Stimulated activated naive CD8-positive, alpha-beta T cell treated with anti-CD3 and anti-CD28 coated beads, Interleukin-15, Interleukin-2, amounts not matched to agents 100 ng/mL and 50 ng/mL, for 24 hours (primary cell): Measurements from ENCODE around the gene BRD3OS.

Experiments used
- H3K27ac Mint-ChIP-seq: one replicate; pipeline ENCODE4 v1.8.0; 2021; ENCODE audit warnings: mild to moderate bottlenecking, mixed read lengths
- H3K27me3 Mint-ChIP-seq: one replicate; pipeline ENCODE4 v1.8.0; 2021; ENCODE audit warnings: mixed read lengths
- H3K36me3 Mint-ChIP-seq: one replicate; pipeline ENCODE4 v1.8.0; 2021; ENCODE audit warnings: low read depth, mixed read lengths
- H3K4me1 Mint-ChIP-seq: one replicate; pipeline ENCODE4 v1.8.0; 2021; ENCODE audit warnings: low read depth, mixed read lengths
- H3K4me3 Mint-ChIP-seq: one replicate; pipeline ENCODE4 v1.8.0; 2021; ENCODE audit warnings: mild to moderate bottlenecking, mixed read lengths
- H3K9me3 Mint-ChIP-seq: one replicate; pipeline ENCODE4 v1.8.0; 2021; ENCODE audit warnings: mixed read lengths

The BRD3OS gene

GRCh38 chr9:134010310-134011173 lies 14.7 kb upstream of the BRD3OS start:
- Mint-ChIP-seq H3K4me1 (no peaks in the 10 kb centered on the region), H3K4me3 (no peak overlapping the region), H3K27me3 (peaks cover 6% of the 10 kb centered on the region), H3K36me3 (no peaks in the 10 kb centered on the region), H3K27ac (no peak overlapping the region), H3K9me3 (peaks cover 3% of the 10 kb centered on the region)

GRCh38 chr9:134011401-134011800 lies 13.9 kb upstream of the BRD3OS start:
- Mint-ChIP-seq H3K9me3 (peaks cover 3% of the 10 kb centered on the region), H3K36me3 (no peaks in the 10 kb centered on the region), H3K4me3 (no peak overlapping the region), H3K4me1 (no peaks in the 10 kb centered on the region), H3K27me3 (peaks cover 6% of the 10 kb centered on the region), H3K27ac (no peak overlapping the region)

GRCh38 chr9:134014946-134015345 lies 10.3 kb upstream of the BRD3OS start:
- Mint-ChIP-seq H3K36me3 (no peaks in the 10 kb centered on the region), H3K4me1 (no peaks in the 10 kb centered on the region), H3K27ac (no peak overlapping the region), H3K27me3 (no peaks in the 10 kb centered on the region), H3K9me3 (peaks cover 3% of the 10 kb centered on the region), H3K4me3 (no peak overlapping the region)

GRCh38 chr9:134024214-134024792 lies 978 bp upstream of the BRD3OS start:
- H3K9me3 Mint-ChIP-seq: no peaks in the 10 kb centered on the region
- H3K4me1 Mint-ChIP-seq: peaks cover 11% of the 10 kb centered on the region
- no peaks in the 10 kb centered on the region for H3K27me3 Mint-ChIP-seq
- no peak overlapping the region for H3K27ac Mint-ChIP-seq
- H3K36me3 Mint-ChIP-seq: peaks cover 5% of the 10 kb centered on the region
- H3K4me3 Mint-ChIP-seq: peak overlapping the region; percentile 37

GRCh38 chr9:134025606-134026541 lies 593 bp downstream of the BRD3OS start:
- H3K27me3 Mint-ChIP-seq: no peaks in the 10 kb centered on the region
- peaks cover 11% of the 10 kb centered on the region for H3K4me1 Mint-ChIP-seq
- no peaks in the 10 kb centered on the region for H3K9me3 Mint-ChIP-seq
- H3K4me3 Mint-ChIP-seq: peak overlapping the region; percentile 81
- H3K36me3 Mint-ChIP-seq: peaks cover 11% of the 10 kb centered on the region
- no peak overlapping the region for H3K27ac Mint-ChIP-seq

GRCh38 chr9:134026581-134026980 lies 1.3 kb downstream of the BRD3OS start:
- no peaks in the 10 kb centered on the region for H3K9me3 Mint-ChIP-seq
- peak overlapping the region; percentile 81 for H3K4me3 Mint-ChIP-seq
- H3K4me1 Mint-ChIP-seq: peaks cover 11% of the 10 kb centered on the region
- peaks cover 12% of the 10 kb centered on the region for H3K36me3 Mint-ChIP-seq
- H3K27me3 Mint-ChIP-seq: no peaks in the 10 kb centered on the region
- no peak overlapping the region for H3K27ac Mint-ChIP-seq

GRCh38 chr9:134026981-134027380 lies 1.7 kb downstream of the BRD3OS start:
- no peak overlapping the region for H3K27ac Mint-ChIP-seq
- peaks cover 11% of the 10 kb centered on the region for H3K4me1 Mint-ChIP-seq

GRCh38 chr9:134027561-134027960 lies 2.3 kb downstream of the BRD3OS start:
- Mint-ChIP-seq H3K4me1 (peaks cover 11% of the 10 kb centered on the region), H3K4me3 (no peak overlapping the region), H3K27me3 (no peaks in the 10 kb centered on the region), H3K9me3 (no peaks in the 10 kb centered on the region), H3K36me3 (peaks cover 12% of the 10 kb centered on the region), H3K27ac (no peak overlapping the region)

More at GRCh38 chr9:134026981-134027380, 1.7 kb downstream of the BRD3OS start:
- H3K36me3 Mint-ChIP-seq: peaks cover 12% of the 10 kb centered on the region
- H3K27me3 Mint-ChIP-seq: no peaks in the 10 kb centered on the region
- peak overlapping the region; percentile 19 for H3K4me3 Mint-ChIP-seq
- no peaks in the 10 kb centered on the region for H3K9me3 Mint-ChIP-seq

GRCh38 chr9:134028076-134028475 lies 2.8 kb downstream of the BRD3OS start:
- Mint-ChIP-seq H3K36me3 (peaks cover 14% of the 10 kb centered on the region), H3K27ac (no peak overlapping the region), H3K9me3 (no peaks in the 10 kb centered on the region), H3K27me3 (no peaks in the 10 kb centered on the region), H3K4me3 (no peak overlapping the region), H3K4me1 (peaks cover 11% of the 10 kb centered on the region)

GRCh38 chr9:134028575-134029247 lies 3.4 kb downstream of the BRD3OS start:
- Mint-ChIP-seq H3K36me3 (peaks cover 20% of the 10 kb centered on the region), H3K27ac (no peak overlapping the region), H3K27me3 (no peaks in the 10 kb centered on the region), H3K4me1 (peaks cover 11% of the 10 kb centered on the region), H3K9me3 (no peaks in the 10 kb centered on the region), H3K4me3 (no peak overlapping the region)

GRCh38 chr9:134029248-134030226 lies 4.3 kb downstream of the BRD3OS start:
- H3K9me3 Mint-ChIP-seq: no peaks in the 10 kb centered on the region
- no peak overlapping the region for H3K4me3 Mint-ChIP-seq
- no peaks in the 10 kb centered on the region for H3K27me3 Mint-ChIP-seq
- no peak overlapping the region for H3K27ac Mint-ChIP-seq
- H3K36me3 Mint-ChIP-seq: peaks cover 22% of the 10 kb centered on the region
- H3K4me1 Mint-ChIP-seq: peaks cover 7% of the 10 kb centered on the region

- peaks cover 26% of the 10 kb centered on the region for H3K36me3 Mint-ChIP-seq
- H3K27ac Mint-ChIP-seq: no peak overlapping the region
- no peaks in the 10 kb centered on the region for H3K27me3 Mint-ChIP-seq
- H3K9me3 Mint-ChIP-seq: no peaks in the 10 kb centered on the region
- H3K4me3 Mint-ChIP-seq: no peak overlapping the region
- H3K4me1 Mint-ChIP-seq: peaks cover 4% of the 10 kb centered on the region
These were observed 5.7 kb downstream of the BRD3OS start for GRCh38 chr9:134030821-134031470.

- Mint-ChIP-seq H3K4me1 (peaks cover 3% of the 10 kb centered on the region), H3K4me3 (no peak overlapping the region), H3K9me3 (no peaks in the 10 kb centered on the region), H3K27ac (no peak overlapping the region), H3K27me3 (no peaks in the 10 kb centered on the region), H3K36me3 (peaks cover 32% of the 10 kb centered on the region)
These were observed 6.5 kb downstream of the BRD3OS start for GRCh38 chr9:134031783-134032182.
